Rectal smooth muscle tissue (tissue), 1 donor: Measurements from ENCODE around the gene CRISP3.

ENCODE experiments used
- H3K27ac ChIP-seq: one replicate; pipeline ENCODE4 v1.7.0; 2013; ENCODE audit warnings: low read depth, low read length, inconsistent platforms
- H3K27me3 ChIP-seq: one replicate; pipeline ENCODE4 v1.7.0; 2013; ENCODE audit warnings: low read length; ENCODE audit not compliant: control insufficient read depth, insufficient read depth
- H3K36me3 ChIP-seq: one replicate; pipeline ENCODE4 v1.7.0; 2013; ENCODE audit warnings: low read length; ENCODE audit not compliant: control insufficient read depth, insufficient read depth
- H3K4me1 ChIP-seq: one replicate; pipeline ENCODE4 v1.7.0; 2013; ENCODE audit warnings: low read length; ENCODE audit not compliant: control insufficient read depth, insufficient read depth
- H3K4me3 ChIP-seq: one replicate; pipeline ENCODE4 v1.7.0; 2013; ENCODE audit warnings: low read length
- H3K9ac ChIP-seq: one replicate; pipeline ENCODE4 v1.7.0; 2013; ENCODE audit warnings: low read length

The CRISP3 gene, protein sequence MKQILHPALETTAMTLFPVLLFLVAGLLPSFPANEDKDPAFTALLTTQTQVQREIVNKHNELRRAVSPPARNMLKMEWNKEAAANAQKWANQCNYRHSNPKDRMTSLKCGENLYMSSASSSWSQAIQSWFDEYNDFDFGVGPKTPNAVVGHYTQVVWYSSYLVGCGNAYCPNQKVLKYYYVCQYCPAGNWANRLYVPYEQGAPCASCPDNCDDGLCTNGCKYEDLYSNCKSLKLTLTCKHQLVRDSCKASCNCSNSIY

DNA sequence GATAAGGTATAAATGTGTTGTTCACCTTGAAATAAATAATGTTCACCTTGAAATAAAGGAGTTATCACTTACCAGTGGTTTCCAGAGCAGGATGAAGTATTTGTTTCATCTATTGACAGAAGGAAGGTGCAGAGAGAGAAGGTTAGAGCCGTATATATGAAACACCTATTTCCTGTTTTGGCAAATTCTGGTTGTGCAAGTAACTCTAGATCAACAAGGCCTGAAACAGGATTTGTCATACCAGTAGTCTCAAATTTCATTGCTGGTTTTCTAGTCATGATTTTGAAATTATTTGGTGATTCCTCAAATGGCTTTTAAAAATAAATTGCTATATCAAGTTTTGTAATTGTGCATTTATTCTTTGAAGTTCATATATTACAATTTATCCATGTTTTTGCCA is at the start of gene CRISP3:
Gene CRISP3 (minus strand): TSS at position 130 of the 400 bp plus-strand sequence. CDS start 21 bp downstream, at position 109.
- no peak within 1 kb of the TSS for H3K27ac ChIP-seq
- H3K9ac ChIP-seq, result no peak within 1 kb of the TSS
- no peaks in the 10 kb centered on the region for H3K36me3 ChIP-seq
- no peaks in the 10 kb centered on the region for H3K4me1 ChIP-seq
- H3K27me3 ChIP-seq, result no peaks in the 10 kb centered on the region
- no peak within 1 kb of the TSS for H3K4me3 ChIP-seq

- Histone ChIP-seq H3K9ac (no peak overlapping the region), H3K27ac (no peak overlapping the region), H3K4me3 (no peak overlapping the region), H3K27me3 (no peaks in the 10 kb centered on the region), H3K36me3 (no peaks in the 10 kb centered on the region), H3K4me1 (no peaks in the 10 kb centered on the region)
Measured at GRCh38 chr6:49790341-49790740, 46.2 kb upstream of the CRISP3 start.

DNA sequence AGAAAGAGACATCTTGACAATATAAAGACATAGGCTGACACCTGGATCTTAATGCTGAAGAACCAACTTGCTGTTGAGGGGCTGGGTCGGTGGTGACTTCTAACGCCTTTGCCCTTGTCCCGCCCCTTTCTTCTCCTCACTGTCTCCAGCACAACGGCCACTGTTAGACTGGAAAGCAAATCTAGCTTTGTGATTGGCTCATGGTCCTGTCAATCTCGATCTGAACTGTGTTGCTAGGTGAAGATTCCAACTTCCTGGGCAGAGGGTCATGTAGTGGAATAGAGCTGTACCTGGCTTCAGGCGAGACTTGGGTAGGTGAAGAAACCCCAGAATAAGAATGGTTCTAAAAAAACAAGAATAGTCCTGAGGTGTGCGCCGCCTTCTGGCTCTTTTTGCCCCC is 43.0 kb upstream of the CRISP3 start, which contains the start of gene PGK2:
Gene PGK2 (minus strand): TSS at position 110 of the 400 bp plus-strand sequence. CDS start 98 bp downstream, at position 12.
- Histone ChIP-seq H3K27me3 (no peaks in the 10 kb centered on the region), H3K36me3 (no peaks in the 10 kb centered on the region), H3K27ac (no peak within 1 kb of the TSS), H3K4me1 (no peaks in the 10 kb centered on the region), H3K9ac (no peak within 1 kb of the TSS), H3K4me3 (no peak within 1 kb of the TSS)

DNA sequence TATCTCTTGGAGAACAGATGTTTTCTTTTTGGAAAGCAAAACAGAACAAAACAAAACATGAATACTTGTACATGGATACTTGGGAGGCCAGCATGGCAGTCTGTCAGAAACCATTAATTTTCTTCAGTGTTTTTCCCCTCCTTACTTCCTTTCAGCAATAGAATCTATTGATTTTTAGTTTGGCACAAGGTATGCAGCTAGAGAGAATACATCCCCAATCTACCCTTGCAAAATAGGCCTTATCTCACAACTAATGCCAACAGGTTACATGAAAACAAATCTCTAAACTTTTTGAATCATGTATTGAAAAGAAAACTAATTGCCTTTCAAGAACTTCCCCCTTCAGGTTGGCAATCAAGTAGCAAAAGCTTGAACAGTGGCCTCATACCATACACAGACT is 40.1 kb upstream of the CRISP3 start:
- H3K4me1 ChIP-seq, result no peaks in the 10 kb centered on the region
- H3K36me3 ChIP-seq, result no peaks in the 10 kb centered on the region
- no peak overlapping the region for H3K9ac ChIP-seq
- no peaks in the 10 kb centered on the region for H3K27me3 ChIP-seq
- no peak overlapping the region for H3K27ac ChIP-seq
- H3K4me3 ChIP-seq, result no peak overlapping the region

DNA sequence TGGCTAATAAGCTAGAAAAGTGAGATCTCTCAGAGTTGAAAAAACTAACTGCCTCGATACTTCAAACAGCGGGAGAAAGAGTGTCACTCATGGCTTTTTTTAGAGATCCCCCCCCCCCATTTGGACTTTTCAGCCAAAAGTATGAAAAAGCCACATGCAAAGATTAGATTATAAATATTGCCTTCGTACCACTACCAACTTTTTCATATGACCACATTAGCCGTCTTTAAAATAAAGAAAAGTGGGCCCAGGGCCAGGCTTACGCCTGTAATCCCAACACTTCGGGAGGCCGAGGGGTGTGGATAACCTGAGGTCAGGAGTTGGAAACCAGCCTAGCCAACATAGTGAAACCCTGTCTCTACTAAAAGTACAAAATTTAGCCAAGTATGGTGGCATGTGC is 38.5 kb upstream of the CRISP3 start:
- no peak overlapping the region for H3K9ac ChIP-seq
- H3K4me1 ChIP-seq, result no peaks in the 10 kb centered on the region
- H3K4me3 ChIP-seq, result no peak overlapping the region
- H3K27me3 ChIP-seq, result no peaks in the 10 kb centered on the region
- no peaks in the 10 kb centered on the region for H3K36me3 ChIP-seq
- H3K27ac ChIP-seq, result no peak overlapping the region

- Histone ChIP-seq H3K4me1 (no peaks in the 10 kb centered on the region), H3K4me3 (no peak overlapping the region), H3K36me3 (no peaks in the 10 kb centered on the region), H3K27me3 (no peaks in the 10 kb centered on the region), H3K27ac (no peak overlapping the region), H3K9ac (no peak overlapping the region)
Measured at GRCh38 chr6:49782293-49782692, 38.1 kb upstream of the CRISP3 start.

DNA sequence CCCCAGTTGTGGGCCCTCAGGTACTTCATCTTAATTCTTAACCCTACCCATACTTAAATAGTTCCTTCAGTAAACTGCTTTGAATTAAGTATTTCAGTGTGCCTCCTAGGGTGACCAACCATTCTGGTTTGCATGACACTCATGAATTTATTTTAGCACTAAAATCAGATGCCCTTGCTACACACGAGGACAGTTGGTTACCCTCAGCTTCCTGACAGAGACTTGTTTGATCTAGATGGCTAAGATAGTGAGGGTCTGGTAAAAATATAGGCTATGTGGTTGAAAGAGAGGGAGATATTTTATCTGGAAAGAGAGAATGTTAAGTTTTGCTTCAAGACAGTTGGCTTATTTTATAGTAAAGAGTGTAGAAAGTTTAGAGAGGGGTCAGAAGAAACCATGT is 32.3 kb upstream of the CRISP3 start:
- Histone ChIP-seq H3K4me1 (no peaks in the 10 kb centered on the region), H3K9ac (no peak overlapping the region), H3K36me3 (no peaks in the 10 kb centered on the region), H3K27me3 (no peaks in the 10 kb centered on the region), H3K4me3 (no peak overlapping the region), H3K27ac (no peak overlapping the region)

DNA sequence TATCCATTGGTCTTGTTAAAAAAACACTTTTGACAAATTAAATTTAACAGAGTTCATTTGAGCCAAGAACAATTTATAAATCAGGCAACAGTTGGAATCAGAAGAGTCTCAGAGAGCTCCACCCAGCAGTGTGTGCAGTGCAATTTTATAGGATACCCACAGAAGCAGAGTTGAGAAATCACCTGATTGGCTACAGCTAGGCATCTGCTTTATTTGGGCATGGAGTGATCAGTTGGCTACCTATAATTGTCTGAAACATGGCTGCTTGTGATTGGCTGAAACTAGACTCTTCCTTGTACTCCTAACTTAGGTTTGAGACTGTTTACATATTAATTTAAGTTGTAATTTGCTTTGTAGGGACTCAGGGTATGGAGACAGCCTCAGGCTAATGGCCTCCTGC is 30.9 kb upstream of the CRISP3 start:
- H3K4me3 ChIP-seq, result no peak overlapping the region
- H3K36me3 ChIP-seq, result no peaks in the 10 kb centered on the region
- no peaks in the 10 kb centered on the region for H3K27me3 ChIP-seq
- no peak overlapping the region for H3K9ac ChIP-seq
- H3K4me1 ChIP-seq, result no peaks in the 10 kb centered on the region
- H3K27ac ChIP-seq, result no peak overlapping the region

GRCh38 chr6:49772285-49772684 is 28.1 kb upstream of the CRISP3 start:
- Histone ChIP-seq H3K4me3 (no peak overlapping the region), H3K36me3 (no peaks in the 10 kb centered on the region), H3K4me1 (no peaks in the 10 kb centered on the region), H3K27ac (no peak overlapping the region), H3K27me3 (no peaks in the 10 kb centered on the region), H3K9ac (no peak overlapping the region)

GRCh38 chr6:49766762-49767161 is 22.6 kb upstream of the CRISP3 start:
- Histone ChIP-seq H3K4me3 (no peak overlapping the region), H3K27ac (no peak overlapping the region), H3K9ac (no peak overlapping the region), H3K27me3 (no peaks in the 10 kb centered on the region), H3K4me1 (no peaks in the 10 kb centered on the region), H3K36me3 (no peaks in the 10 kb centered on the region)

- Histone ChIP-seq H3K36me3 (no peaks in the 10 kb centered on the region), H3K4me3 (no peak overlapping the region), H3K4me1 (no peaks in the 10 kb centered on the region), H3K27me3 (no peaks in the 10 kb centered on the region), H3K27ac (no peak overlapping the region), H3K9ac (no peak overlapping the region)
Measured at GRCh38 chr6:49764571-49765236, 20.5 kb upstream of the CRISP3 start.

DNA sequence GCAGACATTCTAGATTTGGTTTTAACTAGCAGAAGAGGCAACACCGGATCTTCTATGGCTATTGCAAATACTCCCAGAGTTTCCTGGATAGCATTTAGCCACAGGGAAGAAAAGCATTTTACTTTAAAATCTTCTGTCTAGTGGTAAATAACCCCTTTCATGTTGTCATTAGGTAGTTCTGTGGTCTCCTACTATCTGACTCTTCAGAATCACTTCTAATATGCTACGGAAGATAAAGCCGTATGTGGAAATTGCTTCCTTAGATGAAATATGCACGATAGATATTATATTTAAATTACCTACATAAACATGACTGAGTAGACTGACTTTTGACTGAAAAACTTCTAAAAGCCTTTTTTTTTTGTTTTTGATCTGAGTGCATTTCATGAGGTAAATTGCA is 759 bp downstream of the CRISP3 start:
- Histone ChIP-seq H3K4me1 (no peaks in the 10 kb centered on the region), H3K27ac (no peak overlapping the region), H3K9ac (no peak overlapping the region), H3K4me3 (no peak overlapping the region), H3K27me3 (no peaks in the 10 kb centered on the region), H3K36me3 (no peaks in the 10 kb centered on the region)

DNA sequence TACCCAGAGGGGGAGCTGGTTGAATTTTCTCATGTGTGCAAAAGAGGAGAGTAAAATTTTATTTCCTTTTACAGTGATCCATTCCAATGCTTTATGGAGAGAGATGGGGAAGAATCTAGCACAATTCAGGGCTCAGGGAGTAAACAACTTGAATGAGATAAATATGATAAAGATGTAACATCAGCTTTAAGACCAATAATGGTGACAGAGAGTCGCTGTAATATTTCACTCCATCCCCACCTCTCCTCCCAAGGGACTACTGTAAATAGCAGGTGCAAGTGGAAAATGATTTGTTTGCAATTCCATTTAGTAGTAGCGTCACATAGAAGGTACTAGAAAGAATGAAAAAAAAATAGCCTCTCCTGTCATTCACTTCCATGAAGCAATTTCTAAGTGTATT is 4.8 kb downstream of the CRISP3 start:
- no peak overlapping the region for H3K27ac ChIP-seq
- H3K27me3 ChIP-seq, result no peaks in the 10 kb centered on the region
- H3K36me3 ChIP-seq, result no peaks in the 10 kb centered on the region
- no peak overlapping the region for H3K9ac ChIP-seq
- H3K4me1 ChIP-seq, result no peaks in the 10 kb centered on the region
- H3K4me3 ChIP-seq, result no peak overlapping the region
